Measurements from ENCODE around the gene ADAP2. TPM values are rescaled to one million over a fixed set of nuclear protein-coding genes. Genes with fewer than 3 reads are reported as not detected.

The ADAP2 gene
- total RNA-seq, 1 experiment from 2014 or later = 1.2 TPM

- no peaks in the 10 kb centered on the region for H3K27me3 Mint-ChIP-seq (ENCODE audit: low read depth)
- H3K36me3 Mint-ChIP-seq = no peaks in the 10 kb centered on the region
- ChIA-PET CTCF (no interaction called here), POLR2A (no interaction called here)
- H3K27ac Mint-ChIP-seq = no peak overlapping the region
- no peak overlapping the region for H3K4me3 Mint-ChIP-seq
- peaks cover 15% of the 10 kb centered on the region for H3K4me1 Mint-ChIP-seq
- TF ChIP-seq ZNF425 (CRISPR knock-in tag; conservative IDR thresholded peaks at IDR 0.05) (no peak), ZNF512 (CRISPR knock-in tag; IDR thresholded peaks at IDR 0.05; ENCODE audit: borderline replicate concordance) (no peak), ETV6 (CRISPR knock-in tag; IDR thresholded peaks at IDR 0.05) (no peak)
- ATAC-seq (no peak), DNase-seq (ENCODE audit: low spot score) (no peak)
- H3K9me3 Mint-ChIP-seq = no peaks in the 10 kb centered on the region
Observed at GRCh38 chr17:30952638-30953393, 31.1 kb downstream of the ADAP2 start.

- ATAC-seq (no peak), DNase-seq (ENCODE audit: low spot score) (no peak)
- Mint-ChIP-seq H3K9me3 (no peaks in the 10 kb centered on the region), H3K27me3 (ENCODE audit: low read depth) (no peaks in the 10 kb centered on the region), H3K4me3 (no peak overlapping the region), H3K36me3 (no peaks in the 10 kb centered on the region), H3K4me1 (peaks cover 15% of the 10 kb centered on the region), H3K27ac (no peak overlapping the region)
- CTCF ChIA-PET = no interaction called here
- POLR2A ChIA-PET = no interaction called here
- TF ChIP-seq TP53 (CRISPR knock-in tag; IDR thresholded peaks at IDR 0.05) (no peak), MLX (CRISPR knock-in tag; IDR thresholded peaks at IDR 0.05) (no peak), NR1H2 (CRISPR knock-in tag; IDR thresholded peaks at IDR 0.05) (no peak), CBFB (CRISPR knock-in tag; IDR thresholded peaks at IDR 0.05; ENCODE audit: low read depth) (no peak), ZNF281 (CRISPR knock-in tag; IDR thresholded peaks at IDR 0.05) (no peak), E2F5 (CRISPR knock-in tag; IDR thresholded peaks at IDR 0.05) (no peak), NR2C2 (CRISPR knock-in tag; IDR thresholded peaks at IDR 0.05) (no peak), E2F1 (CRISPR knock-in tag; IDR thresholded peaks at IDR 0.05) (no peak), PRDM15 (CRISPR knock-in tag; IDR thresholded peaks at IDR 0.05) (no peak)
Observed at GRCh38 chr17:30954046-30954830, 32.5 kb downstream of the ADAP2 start.

Data from WTC11 (cell line).